ENCODE results near the gene TP73. TPM values are rescaled to one million over a fixed set of nuclear protein-coding genes. Genes with fewer than 3 reads are reported as not detected.

Gene TP73
- total RNA-seq, 6 experiments from 2014 or later, result 0.05 to 2.3 (median 0.32) TPM

DNA sequence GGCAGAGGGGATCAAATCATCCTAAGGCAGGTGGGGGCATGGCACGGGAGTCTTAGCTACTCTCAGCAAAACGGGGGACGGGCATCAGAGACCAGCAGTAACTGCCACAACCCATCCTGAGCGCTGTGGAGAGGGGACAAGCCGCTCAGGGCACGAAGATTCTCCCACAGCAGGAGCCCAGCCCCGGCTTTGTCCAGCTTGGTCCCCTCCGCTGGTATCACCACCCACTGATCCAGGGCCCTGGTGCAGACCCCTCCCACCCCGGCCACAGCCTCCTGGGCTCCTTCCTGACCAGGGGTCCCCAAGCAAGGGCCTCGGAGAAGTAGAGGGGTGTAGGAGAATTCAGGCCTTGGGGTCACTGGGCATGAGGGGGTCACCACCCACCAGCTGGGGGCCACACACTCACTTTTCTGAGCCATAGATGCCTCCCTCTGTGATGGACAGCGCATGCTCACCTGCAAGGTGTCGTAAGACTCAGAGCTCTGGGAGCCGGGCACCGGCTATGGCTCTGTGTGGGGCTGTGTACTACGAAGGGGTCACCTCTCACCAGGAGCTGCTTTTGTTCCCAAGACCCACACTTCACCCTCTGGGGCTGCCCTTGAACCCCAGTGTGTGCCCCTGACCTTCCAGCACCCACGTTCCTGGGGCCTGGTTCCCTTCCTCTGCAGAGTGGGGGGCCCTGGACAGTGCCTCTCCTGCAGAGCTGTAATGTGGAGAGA lies 117.9 kb downstream of the TP73 start:
- H3K9me3 ChIP-seq, result no peaks in the 10 kb centered on the region
- no peak overlapping the region for H3K4me3 ChIP-seq
- 46% methylated on average over 2 of the region's 16 CpGs for WGBS (ENCODE audit: insufficient coverage, low coverage, low lambda C conversion rate, missing lambda C conversion rate)
- H3K4me1 ChIP-seq, result peaks cover 0 to 24% (median 5%) of the 10 kb centered on the region in 4 donors
- H3K36me3 ChIP-seq, result no peaks in the 10 kb centered on the region
- intact Hi-C loops (cut with DNase I), result no loop called here
- no peak for ATAC-seq
- H3K27me3 ChIP-seq, result no peaks in the 10 kb centered on the region
- no peak overlapping the region for H3K27ac ChIP-seq
- TF ChIP-seq, protein P1, sequence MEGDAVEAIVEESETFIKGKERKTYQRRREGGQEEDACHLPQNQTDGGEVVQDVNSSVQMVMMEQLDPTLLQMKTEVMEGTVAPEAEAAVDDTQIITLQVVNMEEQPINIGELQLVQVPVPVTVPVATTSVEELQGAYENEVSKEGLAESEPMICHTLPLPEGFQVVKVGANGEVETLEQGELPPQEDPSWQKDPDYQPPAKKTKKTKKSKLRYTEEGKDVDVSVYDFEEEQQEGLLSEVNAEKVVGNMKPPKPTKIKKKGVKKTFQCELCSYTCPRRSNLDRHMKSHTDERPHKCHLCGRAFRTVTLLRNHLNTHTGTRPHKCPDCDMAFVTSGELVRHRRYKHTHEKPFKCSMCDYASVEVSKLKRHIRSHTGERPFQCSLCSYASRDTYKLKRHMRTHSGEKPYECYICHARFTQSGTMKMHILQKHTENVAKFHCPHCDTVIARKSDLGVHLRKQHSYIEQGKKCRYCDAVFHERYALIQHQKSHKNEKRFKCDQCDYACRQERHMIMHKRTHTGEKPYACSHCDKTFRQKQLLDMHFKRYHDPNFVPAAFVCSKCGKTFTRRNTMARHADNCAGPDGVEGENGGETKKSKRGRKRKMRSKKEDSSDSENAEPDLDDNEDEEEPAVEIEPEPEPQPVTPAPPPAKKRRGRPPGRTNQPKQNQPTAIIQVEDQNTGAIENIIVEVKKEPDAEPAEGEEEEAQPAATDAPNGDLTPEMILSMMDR (IDR thresholded peaks at IDR 0.05), result no peak
- no peak for TF ChIP-seq POLR2A (IDR thresholded peaks at IDR 0.05)
- DNase-seq, result no peak

DNA sequence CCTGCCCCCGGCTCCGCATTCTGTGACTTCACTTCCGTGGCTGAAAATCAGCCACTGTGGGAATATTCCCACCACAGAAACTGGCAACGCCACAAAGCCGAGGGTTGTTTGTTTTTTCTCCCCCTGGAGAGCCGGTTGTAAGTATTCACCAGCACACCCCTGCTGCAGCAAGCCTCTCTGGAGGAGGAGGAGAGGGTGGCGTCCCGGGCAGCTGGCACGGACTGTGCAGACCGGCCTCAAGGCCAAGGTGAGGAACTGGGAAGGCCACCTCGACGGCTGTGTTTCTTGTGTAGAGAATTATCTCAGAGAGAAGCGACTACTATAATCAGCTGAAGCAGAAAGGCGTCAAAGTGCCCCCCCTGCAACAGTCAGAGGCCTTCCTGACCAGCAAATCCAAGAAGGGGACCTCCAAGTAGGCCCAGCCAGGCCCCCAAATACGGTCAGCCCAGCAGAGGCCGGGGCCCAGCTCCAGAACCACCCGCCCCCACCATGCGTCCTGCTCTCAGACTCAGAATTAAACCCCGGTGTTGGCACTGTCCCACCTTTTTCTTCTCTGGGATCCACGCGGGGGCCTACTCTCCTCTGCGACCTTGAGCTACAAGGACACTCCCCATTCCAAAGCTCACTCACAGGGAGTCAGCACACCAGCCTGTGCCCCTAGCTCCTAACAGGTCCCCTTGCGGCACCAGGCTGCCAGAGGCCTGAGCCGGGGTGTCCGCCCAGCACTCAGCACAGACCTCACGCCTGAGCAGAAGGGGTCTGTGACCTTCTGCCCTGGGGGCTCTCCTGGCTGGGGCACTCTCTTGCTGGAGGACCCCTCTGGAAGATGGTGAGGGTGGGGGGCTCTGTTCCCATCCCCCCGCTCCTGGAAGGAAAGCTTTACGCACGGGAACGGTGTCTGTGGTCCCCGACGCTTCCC lies 119.1 kb downstream of the TP73 start:
- 83% methylated on average over 10 of the region's 32 CpGs for WGBS (ENCODE audit: insufficient coverage, low coverage, low lambda C conversion rate, missing lambda C conversion rate)
- no peak for ATAC-seq
- Histone ChIP-seq H3K4me1 (peaks cover 0 to 36% (median 11%) of the 10 kb centered on the region in 4 donors), H3K4me3 (peak overlapping the region; percentile 56 to 73 (median 56)), H3K27ac (no peak overlapping the region), H3K36me3 (no peaks in the 10 kb centered on the region), H3K9me3 (no peaks in the 10 kb centered on the region), H3K27me3 (no peaks in the 10 kb centered on the region)
- DNase-seq, result no peak
- intact Hi-C loops (cut with DNase I), result no loop called here
- TF ChIP-seq POLR2A (IDR thresholded peaks at IDR 0.05), result no peak
- TF ChIP-seq, protein P1 (IDR thresholded peaks at IDR 0.05), result no peak

DNA sequence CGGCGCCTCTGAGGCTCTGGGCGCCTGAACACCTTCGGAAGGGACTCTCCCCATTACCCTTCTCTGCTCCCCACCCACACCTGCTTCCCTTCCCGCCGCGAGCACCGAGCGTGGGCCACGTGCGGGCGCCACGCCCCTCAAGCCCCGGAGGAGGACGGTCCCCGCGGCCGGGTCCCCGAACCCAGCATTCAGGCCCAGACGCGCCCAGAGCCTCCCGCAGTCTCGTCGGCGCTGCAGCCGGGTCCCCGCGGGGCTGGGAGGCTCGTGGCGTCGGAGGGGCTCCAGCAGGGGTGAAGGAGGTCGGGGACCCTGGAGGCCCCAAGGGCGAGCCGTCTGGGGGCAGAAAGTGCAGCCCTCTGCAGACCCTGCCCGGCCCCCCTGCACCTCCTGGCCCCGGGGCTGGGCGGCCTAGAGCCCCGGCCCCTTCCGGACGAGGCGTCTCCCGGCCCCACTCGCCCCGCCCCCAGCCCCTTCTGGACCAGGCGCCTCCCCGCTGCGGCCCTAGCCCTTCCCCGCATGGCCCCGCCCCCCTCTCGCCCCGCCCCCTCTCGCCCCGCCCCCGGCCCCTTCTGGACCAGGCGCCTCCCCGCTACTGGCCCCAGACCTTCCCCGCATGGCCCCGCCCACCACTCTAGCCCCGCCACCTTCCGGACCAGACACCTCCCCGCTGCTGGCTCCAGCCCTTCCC lies 119.9 kb downstream of the TP73 start:
- peak; percentile 79 to 87 (median 84) for ATAC-seq

More for the DNA sequence above, 119.9 kb downstream of the TP73 start:
- H3K4me1 ChIP-seq, result peaks cover 0 to 37% (median 12%) of the 10 kb centered on the region in 4 donors
- H3K27ac ChIP-seq, result no peak overlapping the region
- TF ChIP-seq POLR2A (IDR thresholded peaks at IDR 0.05), result no peak
- TF ChIP-seq, protein P1 (IDR thresholded peaks at IDR 0.05), result no peak
- H3K27me3 ChIP-seq, result no peaks in the 10 kb centered on the region
- intact Hi-C loops (cut with DNase I), result no loop called here
- no peaks in the 10 kb centered on the region for H3K9me3 ChIP-seq
- WGBS (ENCODE audit: insufficient coverage, low coverage, low lambda C conversion rate, missing lambda C conversion rate), result 3% methylated on average over 24 of the region's 61 CpGs
- no peaks in the 10 kb centered on the region for H3K36me3 ChIP-seq
- peak; percentile 95 to 96 (median 96) for DNase-seq
- peak overlapping the region; percentile 67 to 74 (median 73) for H3K4me3 ChIP-seq

Data from right lobe of liver (tissue), 6 donors.